ENCODE data around the gene FLNA.
A peak's percentile ranks its signal among the peaks of the same experiment; 100 is the strongest.

FLNA gene

DNA sequence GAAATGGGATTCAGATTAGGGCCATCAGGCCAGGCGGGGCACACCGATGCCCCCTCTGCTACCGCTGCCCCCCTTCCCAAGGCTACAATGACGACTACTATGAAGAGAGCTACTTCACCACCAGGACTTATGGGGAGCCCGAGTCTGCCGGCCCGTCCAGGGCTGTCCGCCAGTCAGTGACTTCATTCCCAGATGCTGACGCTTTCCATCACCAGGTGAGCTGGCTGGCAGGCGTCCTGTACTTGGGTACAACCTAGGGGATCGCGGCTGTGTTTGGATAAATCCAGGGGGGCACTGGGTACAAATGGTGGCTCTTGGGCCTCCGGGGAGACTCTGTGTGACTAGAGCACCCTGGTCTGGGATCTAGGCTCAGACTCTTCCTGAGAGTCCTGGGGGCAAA lies 5.7 kb upstream of the FLNA start:
- Histone ChIP-seq H3K27me3 (ENCODE audit: insufficient read depth, poor library complexity, severe bottlenecking) (no peaks in the 10 kb centered on the region), H3K27ac (replicated peaks) (peak overlapping the region; percentile 86), H3K4me3 (replicated peaks; ENCODE audit: insufficient read depth, low read length) (peak overlapping the region; percentile 56)
- TF ChIP-seq GABPA (IDR thresholded peaks at IDR 0.05; ENCODE audit: low read depth) (no peak), POLR2AphosphoS5 (IDR thresholded peaks at IDR 0.05; ENCODE audit: low read depth) (no peak), SPI1 (IDR thresholded peaks at IDR 0.05; ENCODE audit: borderline replicate concordance, low read depth) (no peak)
- TF ChIP-seq, protein P1, sequence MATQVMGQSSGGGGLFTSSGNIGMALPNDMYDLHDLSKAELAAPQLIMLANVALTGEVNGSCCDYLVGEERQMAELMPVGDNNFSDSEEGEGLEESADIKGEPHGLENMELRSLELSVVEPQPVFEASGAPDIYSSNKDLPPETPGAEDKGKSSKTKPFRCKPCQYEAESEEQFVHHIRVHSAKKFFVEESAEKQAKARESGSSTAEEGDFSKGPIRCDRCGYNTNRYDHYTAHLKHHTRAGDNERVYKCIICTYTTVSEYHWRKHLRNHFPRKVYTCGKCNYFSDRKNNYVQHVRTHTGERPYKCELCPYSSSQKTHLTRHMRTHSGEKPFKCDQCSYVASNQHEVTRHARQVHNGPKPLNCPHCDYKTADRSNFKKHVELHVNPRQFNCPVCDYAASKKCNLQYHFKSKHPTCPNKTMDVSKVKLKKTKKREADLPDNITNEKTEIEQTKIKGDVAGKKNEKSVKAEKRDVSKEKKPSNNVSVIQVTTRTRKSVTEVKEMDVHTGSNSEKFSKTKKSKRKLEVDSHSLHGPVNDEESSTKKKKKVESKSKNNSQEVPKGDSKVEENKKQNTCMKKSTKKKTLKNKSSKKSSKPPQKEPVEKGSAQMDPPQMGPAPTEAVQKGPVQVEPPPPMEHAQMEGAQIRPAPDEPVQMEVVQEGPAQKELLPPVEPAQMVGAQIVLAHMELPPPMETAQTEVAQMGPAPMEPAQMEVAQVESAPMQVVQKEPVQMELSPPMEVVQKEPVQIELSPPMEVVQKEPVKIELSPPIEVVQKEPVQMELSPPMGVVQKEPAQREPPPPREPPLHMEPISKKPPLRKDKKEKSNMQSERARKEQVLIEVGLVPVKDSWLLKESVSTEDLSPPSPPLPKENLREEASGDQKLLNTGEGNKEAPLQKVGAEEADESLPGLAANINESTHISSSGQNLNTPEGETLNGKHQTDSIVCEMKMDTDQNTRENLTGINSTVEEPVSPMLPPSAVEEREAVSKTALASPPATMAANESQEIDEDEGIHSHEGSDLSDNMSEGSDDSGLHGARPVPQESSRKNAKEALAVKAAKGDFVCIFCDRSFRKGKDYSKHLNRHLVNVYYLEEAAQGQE (IDR thresholded peaks at IDR 0.05; ENCODE audit: insufficient replicate concordance, low read depth), result no peak
- TF ChIP-seq, protein P2, sequence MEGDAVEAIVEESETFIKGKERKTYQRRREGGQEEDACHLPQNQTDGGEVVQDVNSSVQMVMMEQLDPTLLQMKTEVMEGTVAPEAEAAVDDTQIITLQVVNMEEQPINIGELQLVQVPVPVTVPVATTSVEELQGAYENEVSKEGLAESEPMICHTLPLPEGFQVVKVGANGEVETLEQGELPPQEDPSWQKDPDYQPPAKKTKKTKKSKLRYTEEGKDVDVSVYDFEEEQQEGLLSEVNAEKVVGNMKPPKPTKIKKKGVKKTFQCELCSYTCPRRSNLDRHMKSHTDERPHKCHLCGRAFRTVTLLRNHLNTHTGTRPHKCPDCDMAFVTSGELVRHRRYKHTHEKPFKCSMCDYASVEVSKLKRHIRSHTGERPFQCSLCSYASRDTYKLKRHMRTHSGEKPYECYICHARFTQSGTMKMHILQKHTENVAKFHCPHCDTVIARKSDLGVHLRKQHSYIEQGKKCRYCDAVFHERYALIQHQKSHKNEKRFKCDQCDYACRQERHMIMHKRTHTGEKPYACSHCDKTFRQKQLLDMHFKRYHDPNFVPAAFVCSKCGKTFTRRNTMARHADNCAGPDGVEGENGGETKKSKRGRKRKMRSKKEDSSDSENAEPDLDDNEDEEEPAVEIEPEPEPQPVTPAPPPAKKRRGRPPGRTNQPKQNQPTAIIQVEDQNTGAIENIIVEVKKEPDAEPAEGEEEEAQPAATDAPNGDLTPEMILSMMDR (IDR thresholded peaks at IDR 0.05; ENCODE audit: insufficient read depth, low read length), result no peak
- no peak for DNase-seq (ENCODE audit: low read depth in 1 of 2, low spot score in 1 of 2)

- DNase-seq (ENCODE audit: low read depth in 1 of 2, low spot score in 1 of 2), result no peak
- TF ChIP-seq, protein P1 (IDR thresholded peaks at IDR 0.05; ENCODE audit: insufficient replicate concordance, low read depth), result no peak
- TF ChIP-seq, protein P2 (IDR thresholded peaks at IDR 0.05; ENCODE audit: insufficient read depth, low read length), result no peak
- peak overlapping the region; percentile 86 for H3K27ac ChIP-seq (replicated peaks)
- H3K27me3 ChIP-seq (ENCODE audit: insufficient read depth, poor library complexity, severe bottlenecking), result no peaks in the 10 kb centered on the region
- H3K4me3 ChIP-seq (replicated peaks; ENCODE audit: insufficient read depth, low read length), result peak overlapping the region; percentile 56
These were observed 5.1 kb upstream of the FLNA start for GRCh38 chrX:154379569-154379951.

DNA sequence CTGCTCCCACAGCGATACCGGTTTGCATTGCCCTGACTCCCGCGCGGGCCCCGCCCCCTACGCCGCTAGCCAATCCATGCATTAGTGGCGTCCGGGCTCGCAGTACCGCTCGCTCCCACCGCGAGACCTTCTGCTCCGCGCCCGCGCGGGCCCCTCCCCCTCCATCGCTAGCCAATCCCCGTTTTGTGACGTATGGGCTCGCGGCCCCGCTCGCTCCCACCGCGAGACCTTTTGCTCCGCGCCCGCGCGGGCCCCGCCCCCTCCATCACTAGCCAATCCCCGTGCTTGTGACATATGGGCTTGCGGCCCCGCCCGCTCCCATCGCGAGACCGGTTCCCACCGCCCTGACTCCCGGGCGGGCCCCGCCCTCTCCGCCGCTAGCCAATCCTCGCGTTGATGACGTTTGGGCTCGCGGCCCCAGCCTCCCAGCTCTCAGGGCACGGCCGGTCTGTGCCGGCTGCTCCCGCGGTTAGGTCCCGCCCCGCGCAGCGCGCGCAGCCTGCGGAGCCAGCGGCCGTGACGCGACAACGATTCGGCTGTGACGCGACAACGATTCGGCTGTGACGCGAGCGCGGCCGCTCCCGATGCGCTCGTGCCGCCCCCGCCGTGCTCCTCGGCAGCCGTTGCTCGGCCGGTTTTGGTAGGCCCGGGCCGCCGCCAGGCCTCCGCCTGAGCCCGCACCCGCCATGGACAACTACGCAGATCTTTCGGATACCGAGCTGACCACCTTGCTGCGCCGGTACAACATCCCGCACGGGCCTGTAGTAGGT lies 4.5 kb upstream of the FLNA start, which contains the start of gene EMD:
Gene EMD (plus strand): TSS at position 497 of the 770 bp plus-strand sequence. CDS start 190 bp downstream, at position 687.
- no peaks in the 10 kb centered on the region for H3K27me3 ChIP-seq (ENCODE audit: insufficient read depth, poor library complexity, severe bottlenecking)
- DNase-seq (ENCODE audit: low read depth in 1 of 2, low spot score in 1 of 2), result peak; percentile 90 to 97
- peak within 1 kb of the TSS; percentile 86 for H3K27ac ChIP-seq (replicated peaks)
- peak within 1 kb of the TSS; percentile 56 for H3K4me3 ChIP-seq (replicated peaks; ENCODE audit: insufficient read depth, low read length)
- TF ChIP-seq POLR2AphosphoS5 (IDR thresholded peaks at IDR 0.05; ENCODE audit: low read depth), result peak; percentile 67
- TF ChIP-seq, protein P1 (IDR thresholded peaks at IDR 0.05; ENCODE audit: insufficient replicate concordance, low read depth), result no peak
- TF ChIP-seq, protein P2 (IDR thresholded peaks at IDR 0.05; ENCODE audit: insufficient read depth, low read length), result no peak

Data from HL-60 (cell line).